ENCODE results near the gene ALKBH5.

ALKBH5 gene

DNA sequence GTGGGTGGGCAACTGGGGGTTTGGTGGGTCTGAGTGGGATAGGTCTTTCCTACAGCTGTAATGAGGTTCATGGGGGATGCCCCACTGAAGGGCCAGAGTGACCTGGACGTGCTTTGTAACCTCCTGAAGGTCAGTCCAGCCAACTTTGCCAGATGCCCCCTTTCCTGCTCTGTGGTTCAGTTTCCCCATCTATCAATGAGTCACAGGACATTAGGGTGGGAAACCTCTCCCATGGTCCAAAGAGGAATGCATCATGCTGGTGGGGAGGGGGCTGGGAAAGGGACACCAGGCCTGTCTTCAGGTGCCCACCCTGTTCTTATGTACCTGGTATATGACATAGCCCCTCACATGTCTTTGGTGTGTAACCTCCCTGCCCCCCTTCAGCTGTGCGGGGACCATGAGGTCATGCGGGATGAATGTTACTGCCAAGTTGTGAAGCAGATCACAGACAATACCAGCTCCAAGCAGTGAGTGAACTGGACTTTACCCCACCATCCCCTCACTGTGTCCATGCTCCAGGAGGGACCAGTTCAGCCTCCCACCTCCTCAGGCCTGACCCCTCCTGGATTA is 24.0 kb upstream of the ALKBH5 start:
- DNase-seq, result no peak

DNA sequence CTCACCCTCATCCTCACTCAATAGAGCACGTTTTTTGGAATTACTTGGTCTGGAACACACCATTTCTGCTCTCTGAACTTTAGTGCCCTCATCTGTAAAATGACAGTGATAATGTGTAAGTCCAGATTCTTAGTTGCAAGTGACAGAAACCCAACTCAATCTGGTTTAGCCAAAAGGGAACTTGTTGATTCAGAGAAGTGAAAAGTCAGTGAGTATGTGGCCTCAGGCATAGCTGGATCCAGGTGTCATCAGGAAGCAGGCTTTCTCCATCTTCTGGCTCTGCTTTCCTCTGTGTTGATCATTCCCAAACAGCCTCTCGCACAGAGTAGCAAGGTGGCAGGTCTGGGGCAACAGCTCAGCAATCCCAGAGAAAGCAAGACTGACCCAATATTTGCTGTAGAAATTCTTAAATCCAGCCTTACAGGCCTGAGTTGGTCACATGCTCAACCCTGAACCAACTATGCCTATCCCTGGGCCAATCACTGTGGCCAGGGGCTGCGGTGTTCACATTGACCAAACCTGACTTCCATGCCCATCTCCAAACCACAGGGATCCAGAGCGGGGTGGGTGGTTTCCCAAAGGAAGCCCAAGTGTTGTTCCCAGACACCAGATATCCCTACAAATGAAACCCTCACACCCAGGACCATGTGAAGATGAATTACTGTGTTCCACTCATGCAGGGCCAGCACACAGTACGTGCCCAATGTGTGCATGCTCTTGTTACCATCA is 23.3 kb upstream of the ALKBH5 start:
- no peak for DNase-seq

DNA sequence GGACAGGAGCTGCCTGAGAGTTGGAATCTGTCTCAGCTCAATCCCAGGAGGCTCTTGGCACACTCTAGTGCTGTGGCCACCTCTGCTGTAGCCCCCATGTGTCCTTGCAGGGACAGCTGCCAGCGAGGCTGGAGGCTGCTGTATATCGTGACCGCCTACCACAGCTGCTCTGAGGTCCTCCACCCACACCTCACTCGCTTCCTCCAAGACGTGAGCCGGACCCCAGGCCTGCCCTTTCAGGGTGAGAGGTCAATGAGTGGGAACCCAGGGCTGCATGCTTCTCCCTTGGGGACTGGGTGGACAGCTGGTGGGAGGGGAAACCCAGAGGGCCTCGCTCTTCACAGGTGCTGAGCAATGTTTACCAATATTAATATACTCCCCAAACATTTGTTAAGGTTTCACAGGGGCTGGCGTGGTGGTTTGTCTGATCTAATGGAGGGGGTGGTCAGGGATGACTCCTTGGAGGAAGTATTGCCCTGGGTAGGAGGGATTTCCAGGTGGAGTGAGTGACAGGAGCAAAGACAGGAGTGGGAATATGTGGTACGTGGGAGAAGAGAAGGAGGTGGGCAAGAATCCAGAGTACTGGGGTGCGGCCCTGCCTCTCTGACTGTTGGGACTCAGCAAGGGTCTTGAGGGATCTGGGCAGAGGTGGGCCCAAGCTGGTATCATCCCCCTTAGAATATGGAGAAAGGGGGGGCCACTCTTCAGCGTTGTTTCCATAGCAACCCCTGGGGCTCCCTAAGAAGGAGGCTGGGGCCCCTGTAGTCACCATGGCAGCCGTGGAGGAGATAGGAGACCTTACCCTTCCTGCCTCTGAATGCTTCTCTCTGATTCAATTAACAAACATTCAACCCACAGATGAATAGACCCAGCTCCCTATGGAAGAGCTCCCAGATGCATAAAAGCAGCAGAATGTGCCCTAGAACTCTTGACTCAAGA is 22.2 kb upstream of the ALKBH5 start:
- DNase-seq, result no peak

DNA sequence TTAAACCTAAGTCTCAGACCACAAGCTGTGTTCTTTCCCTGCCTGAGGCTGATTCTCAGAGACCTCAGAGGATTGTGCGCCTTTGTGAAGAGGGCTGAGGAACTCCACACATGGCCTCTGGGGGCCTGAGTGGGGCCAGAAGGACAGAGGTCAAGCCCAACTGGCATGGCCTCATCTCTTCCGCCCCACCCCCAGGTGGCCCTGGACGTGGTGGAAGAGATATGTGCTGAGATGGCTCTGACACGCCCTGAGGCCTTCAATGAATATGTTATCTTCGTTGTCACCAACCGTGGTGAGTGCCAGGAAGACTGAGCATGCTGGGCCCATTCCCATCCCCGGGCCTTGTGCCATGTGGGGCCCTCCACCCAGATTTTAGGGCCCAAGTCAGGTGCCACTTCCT is 20.1 kb upstream of the ALKBH5 start:
- no peak for DNase-seq

DNA sequence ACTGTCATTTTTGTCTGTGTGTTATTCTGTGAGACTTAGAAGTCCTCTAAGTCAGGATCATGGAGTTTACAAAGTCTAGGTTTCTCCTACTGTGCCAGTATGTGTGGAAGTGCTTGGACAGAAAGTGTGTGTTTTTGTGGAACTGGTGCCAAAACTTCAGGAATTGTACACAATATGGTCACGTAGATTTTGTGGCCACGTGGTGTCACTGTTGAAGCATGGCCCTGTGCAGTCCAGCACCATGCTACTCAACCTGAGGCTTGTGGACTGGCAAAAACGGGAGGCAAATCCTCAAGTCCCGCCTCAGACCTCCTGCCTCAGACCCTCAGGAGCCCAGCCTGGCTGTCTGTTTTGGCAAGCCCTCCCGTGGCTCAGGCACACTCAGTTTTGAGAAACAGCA is 16.7 kb upstream of the ALKBH5 start:
- DNase-seq, result no peak

DNA sequence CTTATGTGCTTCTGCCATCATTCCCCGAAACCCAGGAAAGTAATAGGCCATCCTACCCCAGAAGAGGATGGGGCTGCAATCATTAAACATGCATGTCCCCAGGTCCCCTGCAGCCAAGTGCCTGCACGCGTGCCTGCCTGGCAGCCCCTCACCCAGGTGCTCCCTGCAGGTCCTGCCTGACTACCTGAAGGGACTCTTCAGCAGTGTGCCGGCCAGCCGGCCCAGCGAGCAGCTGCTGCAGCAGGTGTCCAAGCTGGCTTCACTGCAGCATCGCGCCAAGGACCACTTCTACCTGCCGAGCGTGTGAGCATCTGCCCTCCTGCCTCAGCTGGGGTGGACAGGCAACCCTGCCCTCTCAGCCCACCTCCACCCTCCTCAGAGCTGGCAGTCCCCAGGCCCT is 16.2 kb upstream of the ALKBH5 start:
- no peak for DNase-seq

DNA sequence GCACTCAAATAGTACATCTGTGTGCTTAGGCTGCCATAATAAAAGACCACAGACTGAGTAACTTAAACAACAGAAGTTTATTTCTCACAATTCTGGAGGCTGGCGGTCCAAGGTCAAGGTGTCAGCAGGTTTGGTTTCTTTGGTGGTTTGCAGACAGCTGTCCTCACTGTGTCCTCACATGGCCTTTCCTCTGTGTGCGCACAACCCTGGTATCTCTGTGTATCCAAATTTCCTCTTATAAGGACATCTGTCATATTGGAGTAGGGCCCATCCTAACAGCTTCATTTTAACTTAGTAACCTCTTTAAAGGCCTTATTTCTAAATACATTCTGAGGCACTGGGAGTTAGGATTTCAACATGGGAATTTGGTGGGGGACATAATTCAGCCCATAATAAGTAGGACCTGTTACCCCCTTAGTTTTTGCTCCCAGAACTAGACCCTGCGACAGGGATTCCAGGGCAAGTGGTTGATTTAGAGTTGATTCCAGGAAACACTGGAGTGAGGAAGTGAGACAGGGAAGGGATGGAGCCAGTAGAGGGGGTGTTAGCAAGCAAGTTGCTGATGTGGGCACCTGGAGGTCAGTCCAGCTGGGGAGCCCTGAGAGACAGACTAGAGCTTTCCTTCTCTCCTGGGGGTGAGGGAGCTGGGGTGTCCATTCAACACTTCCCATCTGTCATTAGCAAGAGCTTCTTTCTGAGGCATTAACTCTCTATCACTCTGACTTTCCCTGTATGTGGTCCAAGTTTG is 10.9 kb upstream of the ALKBH5 start:
- no peak for DNase-seq

DNA sequence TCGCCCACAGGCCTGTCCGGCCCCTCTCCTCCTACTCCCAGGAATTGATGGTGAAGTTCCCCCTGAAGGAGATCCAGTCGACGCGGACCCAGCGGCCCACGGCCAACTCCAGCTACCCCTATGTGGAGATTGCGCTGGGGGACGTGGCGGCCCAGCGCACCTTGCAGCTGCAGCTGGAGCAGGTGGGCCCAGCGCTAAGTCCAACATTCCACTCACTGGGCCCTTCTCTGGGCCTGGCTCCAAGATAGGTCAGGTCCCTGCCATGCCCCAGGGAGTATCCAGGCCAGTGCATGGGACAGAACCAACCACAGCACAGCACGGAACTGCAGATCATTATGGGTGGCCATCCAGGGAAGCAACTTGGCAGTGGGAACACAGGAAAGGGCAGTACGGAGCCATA is 9.9 kb upstream of the ALKBH5 start:
- DNase-seq, result no peak

DNA sequence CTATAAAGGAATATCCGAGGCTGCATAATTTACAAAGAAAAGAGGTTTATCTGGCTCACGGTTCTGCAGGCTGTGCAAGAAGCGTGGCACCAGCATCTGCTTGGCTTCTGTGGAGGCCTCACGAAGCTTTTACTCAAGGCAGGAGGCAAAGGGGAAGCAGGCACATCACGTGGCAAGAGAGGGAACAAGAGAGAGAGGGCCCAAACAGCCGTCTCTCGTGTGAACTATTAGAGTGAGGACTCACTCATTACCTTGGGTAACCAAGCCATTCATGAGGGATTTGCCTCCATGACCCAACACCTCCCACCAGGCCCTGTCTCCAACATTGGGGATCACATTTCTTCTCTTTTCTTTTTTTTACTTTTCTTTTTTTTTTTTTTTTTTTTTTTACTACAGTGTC is 7.5 kb upstream of the ALKBH5 start:
- DNase-seq, result no peak

DNA sequence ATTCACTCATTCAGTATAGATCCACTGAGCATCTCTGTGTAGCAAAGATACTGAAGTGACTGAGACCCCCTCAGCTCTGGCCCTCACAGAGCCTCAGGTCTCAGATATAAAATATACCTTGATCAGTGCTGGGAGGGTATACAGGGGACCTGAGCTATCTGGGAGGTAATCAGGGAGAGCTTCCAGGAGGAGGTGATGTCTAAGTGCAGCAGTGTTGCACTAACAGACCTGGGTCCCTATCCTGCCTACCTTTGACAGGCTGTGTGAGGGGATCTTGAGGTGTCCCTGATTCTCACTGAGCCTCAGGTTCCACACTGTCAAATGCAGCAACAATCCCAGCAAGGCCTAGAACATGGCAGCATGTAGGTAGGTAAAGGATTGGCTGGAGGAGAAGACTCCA is 6.5 kb upstream of the ALKBH5 start:
- no peak for DNase-seq

DNA sequence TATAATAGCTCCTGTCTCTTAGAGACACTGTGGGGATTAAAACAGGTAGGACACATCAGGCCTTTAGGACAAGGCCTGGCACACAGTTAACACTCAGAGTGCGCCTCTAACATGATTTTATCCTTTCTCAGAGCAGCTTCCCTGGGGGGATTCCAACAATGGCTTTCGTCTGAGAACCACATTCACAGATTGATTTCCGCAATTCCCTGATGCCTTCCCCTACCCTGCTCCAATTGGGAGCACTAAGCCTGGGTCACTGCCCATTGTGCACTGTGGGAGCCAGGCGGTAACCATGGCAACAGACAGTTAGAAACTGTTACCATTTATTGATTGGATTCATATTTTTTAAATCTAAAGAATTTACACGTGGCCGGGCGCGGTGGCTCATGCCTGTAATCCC is 5.9 kb upstream of the ALKBH5 start:
- no peak for DNase-seq

DNA sequence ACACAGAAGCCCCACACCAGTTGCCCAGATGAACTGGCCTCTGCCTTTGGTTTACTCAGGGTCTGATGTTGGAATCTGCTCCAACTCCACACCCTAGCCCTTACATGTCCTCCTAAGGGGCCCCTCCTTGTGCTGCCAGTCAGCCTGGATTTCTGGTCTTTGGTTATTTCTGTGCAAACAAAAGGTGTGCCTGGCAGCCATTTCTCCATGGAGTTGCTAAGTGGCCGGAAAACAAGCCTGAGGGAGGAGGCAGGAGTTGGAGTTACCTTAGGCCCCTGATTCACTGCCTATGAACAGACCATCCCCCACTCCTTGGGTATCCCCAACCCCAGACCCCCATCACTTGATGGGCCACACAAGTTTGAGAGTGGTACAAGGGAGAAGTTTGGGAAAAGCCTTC is 4.4 kb upstream of the ALKBH5 start:
- DNase-seq, result no peak

DNA sequence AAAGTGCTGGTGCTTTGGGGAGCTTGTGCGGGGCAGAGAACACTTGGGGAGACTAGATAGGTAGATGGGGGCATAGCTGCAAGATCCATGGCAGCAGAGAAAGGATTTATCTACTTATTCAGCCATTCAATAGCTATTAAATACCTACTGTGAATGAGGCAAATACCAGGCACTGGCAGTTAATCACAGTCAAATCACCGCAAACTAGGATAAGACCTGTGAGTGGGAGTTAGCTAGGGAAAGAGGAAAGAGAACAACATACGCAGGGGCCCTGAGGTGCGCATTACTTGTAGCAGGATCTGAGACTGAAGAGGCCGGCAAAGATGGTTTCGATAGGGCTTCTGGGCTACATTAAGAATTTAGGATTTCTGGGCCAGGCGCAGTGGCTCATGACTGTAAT is 3.8 kb upstream of the ALKBH5 start:
- no peak for DNase-seq

DNA sequence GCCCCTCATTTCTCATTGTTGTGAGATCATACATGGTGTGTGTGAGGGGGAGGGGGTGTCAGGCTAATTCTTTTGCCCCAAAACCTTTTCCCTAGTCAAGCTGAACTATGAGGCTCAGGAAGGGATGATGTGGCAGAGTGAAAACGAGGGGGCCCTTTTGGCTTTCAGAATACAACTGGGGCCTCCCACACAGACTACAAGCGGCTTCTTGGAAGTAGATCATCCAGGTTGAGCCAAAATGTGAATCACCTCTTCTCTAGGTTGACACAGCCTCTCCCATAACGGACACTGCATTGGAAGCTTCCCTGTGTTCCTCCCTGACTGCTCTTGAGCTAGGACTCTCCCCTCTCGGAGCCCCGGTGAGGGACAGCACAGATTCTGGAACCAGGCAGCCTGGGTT is 2.3 kb upstream of the ALKBH5 start:
- DNase-seq, result peak; percentile 69

DNA sequence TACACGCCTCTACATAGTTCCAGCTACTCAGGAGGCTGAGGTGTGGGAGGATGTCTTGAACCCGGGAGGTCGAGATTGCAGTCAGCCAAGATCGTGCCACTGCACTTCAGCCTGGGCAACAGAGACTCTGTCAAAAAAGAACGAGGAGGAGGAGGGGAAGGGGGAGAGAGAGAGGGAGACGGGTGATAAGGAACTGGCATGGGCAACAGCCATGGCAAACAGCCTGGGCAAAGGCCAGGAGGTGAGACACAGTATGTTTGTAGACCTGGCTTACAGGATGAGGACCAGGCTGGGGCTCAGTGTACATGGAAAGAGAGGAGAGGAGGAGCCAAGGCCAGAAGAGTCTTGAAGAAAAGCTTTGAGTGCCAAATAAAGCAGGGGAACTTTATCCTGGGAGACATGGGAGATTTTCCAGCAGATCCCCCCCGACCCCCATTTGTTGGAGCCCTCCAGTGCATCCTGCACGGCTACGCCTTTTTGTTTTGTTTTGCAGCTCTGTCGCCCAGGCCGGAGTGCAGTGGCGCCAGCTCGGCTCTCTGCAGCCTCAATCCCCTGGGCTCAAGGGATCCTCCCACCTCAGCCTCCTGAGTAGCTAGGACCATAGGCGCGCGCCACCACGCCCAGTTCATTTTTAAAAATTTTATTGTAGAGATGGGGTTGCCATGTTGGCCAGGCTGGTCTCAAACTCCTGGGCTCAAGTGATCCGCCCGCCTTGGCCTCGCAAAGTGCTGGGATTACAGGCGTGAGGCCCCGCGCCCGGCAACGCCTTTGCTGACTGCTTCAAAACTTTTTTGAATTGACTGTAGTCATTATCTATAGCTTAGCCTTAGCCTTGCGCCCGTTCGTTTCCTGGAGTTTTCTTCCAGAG is 1.3 kb upstream of the ALKBH5 start:
- no peak for DNase-seq

DNA sequence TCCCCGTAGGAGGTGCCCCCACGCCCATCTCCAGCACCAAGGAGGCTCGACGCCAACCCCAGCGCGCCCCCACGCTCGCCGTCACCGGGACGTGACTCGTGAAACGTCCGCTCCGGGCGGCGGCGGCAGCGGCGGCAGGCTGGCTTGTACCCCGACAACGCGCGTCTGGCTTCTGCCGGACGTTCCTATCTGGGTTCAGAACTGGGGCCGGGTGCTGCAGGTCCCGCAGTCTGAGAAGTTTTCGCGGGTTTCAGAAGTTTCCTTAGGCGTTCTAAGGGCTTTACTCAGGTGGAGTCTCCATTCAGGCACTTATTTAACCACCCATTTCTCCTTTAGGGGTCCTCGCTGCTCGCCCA is 672 bp upstream of the ALKBH5 start:
- DNase-seq, result peak; percentile 85

DNA sequence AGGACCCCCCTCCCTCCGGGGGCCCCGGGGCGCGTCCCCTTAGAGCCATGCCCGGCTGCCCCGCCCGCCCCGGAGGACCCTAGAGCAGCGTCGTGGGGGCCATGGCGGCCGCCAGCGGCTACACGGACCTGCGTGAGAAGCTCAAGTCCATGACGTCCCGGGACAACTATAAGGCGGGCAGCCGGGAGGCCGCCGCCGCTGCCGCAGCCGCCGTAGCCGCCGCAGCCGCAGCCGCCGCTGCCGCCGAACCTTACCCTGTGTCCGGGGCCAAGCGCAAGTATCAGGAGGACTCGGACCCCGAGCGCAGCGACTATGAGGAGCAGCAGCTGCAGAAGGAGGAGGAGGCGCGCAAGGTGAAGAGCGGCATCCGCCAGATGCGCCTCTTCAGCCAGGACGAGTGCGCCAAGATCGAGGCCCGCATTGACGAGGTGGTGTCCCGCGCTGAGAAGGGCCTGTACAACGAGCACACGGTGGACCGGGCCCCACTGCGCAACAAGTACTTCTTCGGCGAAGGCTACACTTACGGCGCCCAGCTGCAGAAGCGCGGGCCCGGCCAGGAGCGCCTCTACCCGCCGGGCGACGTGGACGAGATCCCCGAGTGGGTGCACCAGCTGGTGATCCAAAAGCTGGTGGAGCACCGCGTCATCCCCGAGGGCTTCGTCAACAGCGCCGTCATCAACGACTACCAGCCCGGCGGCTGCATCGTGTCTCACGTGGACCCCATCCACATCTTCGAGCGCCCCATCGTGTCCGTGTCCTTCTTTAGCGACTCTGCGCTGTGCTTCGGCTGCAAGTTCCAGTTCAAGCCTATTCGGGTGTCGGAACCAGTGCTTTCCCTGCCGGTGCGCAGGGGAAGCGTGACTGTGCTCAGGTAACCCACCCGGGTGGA is 759 bp downstream of the ALKBH5 start:
- peak; percentile 75 for DNase-seq

DNA sequence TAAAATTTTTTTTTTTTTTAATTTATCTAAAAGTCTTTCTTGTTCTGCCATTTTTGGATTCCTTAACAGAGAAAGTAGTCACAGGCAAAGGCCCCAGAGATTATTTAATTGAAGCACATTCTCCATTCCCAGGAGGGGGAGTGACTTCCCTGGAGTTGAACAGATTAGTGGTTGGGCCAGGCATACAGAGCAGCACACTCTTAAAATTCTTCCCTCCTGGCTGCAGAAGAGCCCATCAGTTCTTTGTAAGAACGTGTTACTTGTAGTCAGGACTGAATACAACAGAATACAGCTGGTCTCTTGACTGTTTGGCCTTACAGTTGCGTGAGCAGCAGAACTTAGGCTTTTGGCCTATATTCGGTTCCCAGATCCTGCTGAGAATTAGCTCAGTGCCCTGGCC is 1.8 kb downstream of the ALKBH5 start:
- DNase-seq, result no peak

DNA sequence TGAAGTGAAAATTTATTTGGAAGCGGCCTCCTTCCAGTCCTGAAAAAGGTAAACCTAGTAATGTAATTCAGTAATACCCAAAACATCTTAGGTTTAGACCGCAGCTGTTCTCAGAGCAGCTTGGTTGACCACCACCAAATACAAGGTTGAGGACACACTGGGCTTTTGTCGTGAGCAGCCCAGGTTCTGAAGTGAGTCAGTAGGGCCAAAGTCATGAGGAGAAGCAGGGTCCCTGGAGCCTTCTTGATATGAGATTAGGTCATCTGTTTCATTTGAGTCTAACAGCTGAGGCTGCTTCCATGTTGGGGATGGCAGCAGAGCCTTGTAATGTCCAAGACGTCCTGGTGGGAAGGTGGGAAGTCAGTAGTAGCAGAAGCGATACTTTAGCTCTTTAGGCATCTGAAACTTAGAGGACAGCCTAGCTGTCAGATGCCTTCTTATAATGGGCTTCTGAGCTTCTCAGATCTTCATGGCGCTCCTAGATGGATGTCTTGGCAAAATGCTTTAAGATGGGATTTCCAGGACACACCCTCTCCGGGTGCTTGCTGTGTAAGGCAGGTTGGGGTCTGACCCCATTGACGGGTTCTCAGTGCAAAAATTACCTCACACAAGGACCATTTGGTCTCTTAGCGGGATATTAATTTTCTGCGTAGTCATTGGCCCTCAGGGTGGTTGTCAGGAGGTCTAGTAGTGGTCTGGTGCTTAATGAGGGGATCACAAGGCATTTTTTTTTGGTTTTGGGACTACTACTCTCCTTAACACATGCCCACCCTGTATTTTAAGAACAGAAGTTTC is 2.4 kb downstream of the ALKBH5 start:
- no peak for DNase-seq

DNA sequence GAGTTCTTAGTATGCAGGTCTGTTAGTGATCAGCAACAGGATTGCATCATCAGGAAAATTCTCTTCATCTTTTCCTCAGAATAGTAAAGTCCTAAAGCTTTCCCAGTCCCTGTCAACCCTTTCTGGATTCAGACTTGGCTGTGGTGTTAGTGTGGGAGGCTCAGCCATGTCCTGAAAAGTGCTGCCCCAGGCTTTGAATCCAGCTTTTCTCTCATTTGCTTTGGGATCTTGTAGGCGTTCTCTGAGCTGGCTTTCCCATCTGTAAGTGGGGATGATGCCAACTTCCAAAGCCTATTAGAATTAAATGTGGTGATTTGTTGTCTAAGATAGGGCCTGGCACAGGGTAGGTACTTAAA is 3.0 kb downstream of the ALKBH5 start:
- DNase-seq, result no peak

DNA sequence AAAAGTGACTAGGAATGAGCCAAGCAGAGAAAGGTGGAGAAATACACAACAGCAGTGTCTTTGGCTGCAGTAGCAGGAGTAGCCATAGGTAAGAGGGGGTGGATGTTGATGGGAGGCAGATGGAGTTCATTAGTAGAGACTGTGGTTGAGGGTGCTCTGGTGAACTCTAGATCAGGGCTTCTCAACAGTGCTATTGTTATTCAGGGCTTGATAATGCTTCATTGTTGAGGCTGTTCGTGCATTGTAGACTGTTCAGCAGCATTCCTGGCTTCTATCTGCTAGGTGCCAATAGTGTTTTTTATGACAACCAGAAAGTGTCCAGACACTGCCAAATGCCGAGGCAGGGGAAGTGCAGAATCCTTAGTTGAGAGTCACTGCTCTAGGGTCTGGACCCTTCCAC is 3.6 kb downstream of the ALKBH5 start:
- no peak for DNase-seq

Measured in stimulated activated CD4-positive, alpha-beta T cell treated with anti-CD3 and anti-CD28 coated beads, Interleukin-4, amount 100 ng/mL, for 24 hours (primary cell).